HL-60 (cell line): ENCODE results near the gene MAML1.

Experiments used
- DNase-seq, 2 experiments: peaks; one replicate each; pipeline ENCODE4 v3.0.0-alpha.2; 2010 to 2020; ENCODE audit warnings: low read depth in 1 of 2, low spot score in 1 of 2
- H3K27ac ChIP-seq: fragments of 250-450 bp; sonication (Bioruptor Pico); replicated peaks from 2 replicates; pipeline ENCODE4 v1.5.1; 2020; ENCODE audit warnings: mild to moderate bottlenecking, moderate library complexity
- H3K27me3 ChIP-seq: fragments of 250-450 bp; sonication (Bioruptor Pico); 2 replicates; pipeline ENCODE4 v1.5.1; 2021; ENCODE audit warnings: mild to moderate bottlenecking, moderate library complexity; ENCODE audit not compliant: insufficient read depth, poor library complexity, severe bottlenecking
- H3K4me3 ChIP-seq: replicated peaks from 2 replicates; pipeline ENCODE4 v1.5.1; 2011; ENCODE audit warnings: mild to moderate bottlenecking, control low read depth, low read length; ENCODE audit not compliant: insufficient read depth
- CTCF ChIP-seq: IDR thresholded peaks from one replicate; pipeline ENCODE4 v1.5.1; 2011; ENCODE audit warnings: low read length, control low read depth, inconsistent platforms; ENCODE audit not compliant: insufficient read depth
- GABPA ChIP-seq: IDR thresholded peaks from 2 replicates; pipeline ENCODE4 v1.6.1; 2012; ENCODE audit warnings: low read depth
- POLR2AphosphoS5 ChIP-seq: IDR thresholded peaks from 2 replicates; pipeline ENCODE4 v1.6.1; 2012; ENCODE audit warnings: low read depth
- REST ChIP-seq: IDR thresholded peaks from 2 replicates; pipeline ENCODE4 v1.6.1; 2012; ENCODE audit warnings: low read depth; ENCODE audit not compliant: insufficient replicate concordance
- SPI1 ChIP-seq: IDR thresholded peaks from 2 replicates; pipeline ENCODE4 v1.6.1; 2012; ENCODE audit warnings: low read depth, mild to moderate bottlenecking, borderline replicate concordance

MAML1 gene

DNA sequence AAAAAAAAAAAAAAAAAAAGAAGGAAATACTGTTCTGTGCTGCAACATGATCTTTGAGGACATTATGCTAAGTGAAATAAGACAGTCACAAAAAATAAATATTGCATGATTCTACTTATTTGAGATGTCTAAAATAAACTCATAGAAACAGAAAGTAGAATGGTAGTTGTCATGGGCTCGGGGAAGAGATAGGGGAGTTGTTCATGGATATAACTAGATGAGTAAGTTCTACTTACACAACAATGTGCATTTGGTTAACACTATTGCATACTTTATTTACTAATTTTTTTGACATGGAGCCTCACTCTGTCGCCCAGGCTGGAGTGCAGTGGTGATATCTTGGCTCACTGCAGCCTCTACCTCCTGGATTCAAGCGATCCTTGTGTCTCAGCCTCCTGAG is 15.2 kb downstream of the MAML1 start:
- Histone ChIP-seq H3K27me3 (no peaks in the 10 kb centered on the region), H3K27ac (no peak overlapping the region), H3K4me3 (no peak overlapping the region)
- TF ChIP-seq GABPA (no peak), REST (no peak), CTCF (no peak), POLR2AphosphoS5 (no peak), SPI1 (no peak)
- no peak for DNase-seq

DNA sequence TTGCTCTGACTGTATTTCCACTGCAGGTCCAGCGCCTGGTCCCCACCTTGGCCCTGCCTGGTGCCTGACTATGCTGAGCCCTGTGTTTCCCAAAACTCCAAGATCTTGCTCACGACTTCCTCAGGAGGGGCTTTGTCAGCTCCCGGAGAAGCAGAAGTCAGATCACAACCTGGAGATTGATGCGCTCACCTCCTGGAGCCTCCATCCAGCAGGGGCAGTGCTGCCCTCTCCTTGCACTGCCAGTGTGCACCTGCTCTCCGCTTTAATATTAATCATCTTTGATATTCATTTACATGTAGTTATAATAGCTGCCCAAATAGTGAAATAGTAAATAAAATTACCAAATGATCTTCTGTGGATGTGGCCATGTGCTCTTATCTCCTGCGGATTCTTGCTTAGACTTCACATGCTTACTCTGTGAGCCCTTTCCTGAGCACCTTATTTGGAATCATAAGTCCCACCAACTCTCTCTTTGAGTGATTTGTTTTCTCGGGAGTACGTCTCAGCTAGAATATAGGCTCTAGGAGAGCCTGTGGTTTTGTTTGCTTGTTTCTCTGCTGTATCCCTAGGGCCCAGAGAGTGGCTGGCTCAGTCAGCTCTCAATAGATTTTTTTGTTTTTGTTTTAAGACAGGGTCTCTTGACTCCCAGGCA is 17.4 kb downstream of the MAML1 start:
- no peak overlapping the region for H3K4me3 ChIP-seq
- no peak for DNase-seq
- no peak for TF ChIP-seq CTCF
- TF ChIP-seq POLR2AphosphoS5: no peak
- TF ChIP-seq REST: no peak
- no peak for TF ChIP-seq SPI1
- no peak for TF ChIP-seq GABPA
- H3K27ac ChIP-seq: no peak overlapping the region
- H3K27me3 ChIP-seq: no peaks in the 10 kb centered on the region

- no peak for TF ChIP-seq REST
- no peak for TF ChIP-seq POLR2AphosphoS5
- TF ChIP-seq GABPA: no peak
- no peak for TF ChIP-seq SPI1
- no peak for TF ChIP-seq CTCF
- no peak for DNase-seq
- no peaks in the 10 kb centered on the region for H3K27me3 ChIP-seq
- no peak overlapping the region for H3K27ac ChIP-seq
- H3K4me3 ChIP-seq: no peak overlapping the region
Observed at GRCh38 chr5:179753971-179754370, 21.3 kb downstream of the MAML1 start.
